ENCODE data around the gene ATP2A1.
A peak's percentile ranks its signal among the peaks of the same experiment; 100 is the strongest.
"Not testable (repeated sequence)": the region's sequence is repeated elsewhere in the genome, so short reads cannot be mapped to it uniquely, and the experiment has no call there.

Gene ATP2A1

GRCh38 chr16:28924399-28924761 lies 46.1 kb downstream of the ATP2A1 start:
- no peak for FAIRE-seq
- no peak for DNase-seq (ENCODE audit: insufficient read length, low spot score)
- TF ChIP-seq, protein P1, sequence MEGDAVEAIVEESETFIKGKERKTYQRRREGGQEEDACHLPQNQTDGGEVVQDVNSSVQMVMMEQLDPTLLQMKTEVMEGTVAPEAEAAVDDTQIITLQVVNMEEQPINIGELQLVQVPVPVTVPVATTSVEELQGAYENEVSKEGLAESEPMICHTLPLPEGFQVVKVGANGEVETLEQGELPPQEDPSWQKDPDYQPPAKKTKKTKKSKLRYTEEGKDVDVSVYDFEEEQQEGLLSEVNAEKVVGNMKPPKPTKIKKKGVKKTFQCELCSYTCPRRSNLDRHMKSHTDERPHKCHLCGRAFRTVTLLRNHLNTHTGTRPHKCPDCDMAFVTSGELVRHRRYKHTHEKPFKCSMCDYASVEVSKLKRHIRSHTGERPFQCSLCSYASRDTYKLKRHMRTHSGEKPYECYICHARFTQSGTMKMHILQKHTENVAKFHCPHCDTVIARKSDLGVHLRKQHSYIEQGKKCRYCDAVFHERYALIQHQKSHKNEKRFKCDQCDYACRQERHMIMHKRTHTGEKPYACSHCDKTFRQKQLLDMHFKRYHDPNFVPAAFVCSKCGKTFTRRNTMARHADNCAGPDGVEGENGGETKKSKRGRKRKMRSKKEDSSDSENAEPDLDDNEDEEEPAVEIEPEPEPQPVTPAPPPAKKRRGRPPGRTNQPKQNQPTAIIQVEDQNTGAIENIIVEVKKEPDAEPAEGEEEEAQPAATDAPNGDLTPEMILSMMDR (IDR thresholded peaks at IDR 0.05; ENCODE audit: insufficient read depth, missing control alignments), result no peak

DNA sequence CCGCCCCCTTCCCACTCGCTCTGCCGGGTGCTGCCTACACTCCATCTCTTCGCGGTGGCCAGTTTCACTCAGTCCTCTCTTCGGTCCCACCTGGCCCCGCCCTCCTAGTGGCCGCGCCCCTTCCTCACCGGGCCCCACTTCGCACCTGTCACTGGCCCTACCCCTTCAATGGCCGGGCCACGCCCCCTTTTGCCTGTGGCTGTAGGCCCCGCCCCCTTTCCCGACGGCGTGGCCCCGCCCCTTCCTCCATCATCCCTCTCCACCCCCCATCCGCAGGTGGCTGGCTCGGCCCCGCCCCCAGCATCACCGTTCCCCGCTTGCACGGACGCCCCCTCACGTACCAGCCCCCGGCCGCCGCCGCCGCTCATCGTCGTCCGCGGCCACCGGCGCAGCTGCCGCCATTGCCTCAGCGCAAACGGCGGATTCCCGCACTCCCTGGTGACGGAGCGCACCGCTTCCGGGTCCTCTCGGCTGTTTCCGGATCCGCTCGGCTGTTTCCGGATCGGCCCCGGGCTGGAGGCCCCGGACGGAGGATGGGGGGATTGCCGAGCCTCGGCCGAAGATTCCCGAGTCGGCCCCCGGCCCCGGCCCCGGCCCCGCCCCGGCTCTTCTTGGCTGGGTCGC lies 46.6 kb downstream of the ATP2A1 start, which contains the start of gene RABEP2:
TSS of gene RABEP2 (minus strand) at position 477 of the 624 bp plus-strand sequence. CDS start at position 402, 75 bp downstream.
- no peak for FAIRE-seq
- DNase-seq (ENCODE audit: insufficient read length, low spot score), result peak; percentile 96
- TF ChIP-seq, protein P1 (IDR thresholded peaks at IDR 0.05; ENCODE audit: insufficient read depth, missing control alignments), result no peak

GRCh38 chr16:28925386-28926228 lies 47.3 kb downstream of the ATP2A1 start:
- FAIRE-seq, result no peak
- no peak for DNase-seq (ENCODE audit: insufficient read length, low spot score)
- TF ChIP-seq, protein P1 (IDR thresholded peaks at IDR 0.05; ENCODE audit: insufficient read depth, missing control alignments), result no peak

- not testable (repeated sequence) for FAIRE-seq; DNase-seq (ENCODE audit: insufficient read length, low spot score)
Observed at GRCh38 chr16:28926284-28926683, 48.0 kb downstream of the ATP2A1 start.

GRCh38 chr16:28927815-28928214 lies 49.5 kb downstream of the ATP2A1 start:
- FAIRE-seq (no peak), DNase-seq (ENCODE audit: insufficient read length, low spot score) (no peak)
- TF ChIP-seq, protein P1 (IDR thresholded peaks at IDR 0.05; ENCODE audit: insufficient read depth, missing control alignments), result no peak

DNA sequence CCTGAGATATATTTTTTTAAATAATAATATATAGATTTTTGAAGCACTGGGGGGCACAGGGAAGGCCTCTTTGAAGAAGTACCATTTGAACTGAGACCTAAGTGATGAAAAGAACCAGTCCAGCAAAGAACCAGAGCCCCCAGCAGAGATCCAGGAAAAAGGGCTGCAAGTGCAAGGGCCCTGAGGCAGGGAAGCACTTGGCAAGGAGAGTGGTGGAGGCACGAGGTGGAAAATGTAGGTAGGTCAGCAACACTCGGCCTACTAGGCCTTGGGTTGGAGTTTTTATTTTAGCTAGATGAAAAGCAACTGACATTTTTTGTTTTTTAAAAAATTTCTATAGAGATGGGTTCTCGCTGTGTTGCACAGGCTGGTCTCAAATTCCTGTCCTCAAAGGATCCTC lies 51.9 kb downstream of the ATP2A1 start:
- no peak for DNase-seq (ENCODE audit: insufficient read length, low spot score)
- TF ChIP-seq, protein P1 (IDR thresholded peaks at IDR 0.05; ENCODE audit: insufficient read depth, missing control alignments), result no peak
- no peak for FAIRE-seq

DNA sequence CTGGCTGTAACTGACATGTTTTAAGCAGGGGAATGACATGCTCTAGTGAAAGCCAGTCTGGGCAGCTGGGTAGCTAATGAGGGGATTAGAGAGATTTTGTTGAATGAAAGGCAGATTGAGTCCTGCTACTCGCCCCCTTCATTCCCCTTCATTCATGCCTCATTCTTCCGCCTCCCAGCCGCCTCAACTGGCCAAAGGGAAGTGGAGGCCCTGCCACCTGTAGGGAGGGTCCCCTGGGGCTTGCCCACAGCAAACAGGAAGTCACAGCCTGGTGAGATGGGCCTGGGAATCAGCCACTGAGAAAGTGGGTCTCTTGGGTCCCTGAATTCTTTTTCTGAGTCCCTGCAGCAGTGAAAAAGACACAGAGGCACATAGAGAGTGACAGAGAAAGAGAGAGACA lies 52.4 kb downstream of the ATP2A1 start:
- FAIRE-seq (peak; percentile 63), DNase-seq (ENCODE audit: insufficient read length, low spot score) (peak; percentile 81)
- TF ChIP-seq, protein P1 (IDR thresholded peaks at IDR 0.05; ENCODE audit: insufficient read depth, missing control alignments), result no peak

All from D721Med (cell line).